BE2C (cell line): ENCODE measurements around the gene SORBS2.
A peak's percentile ranks its signal among the peaks of the same experiment; 100 is the strongest.

Source experiments
- DNase-seq: peaks from one replicate; pipeline ENCODE4 v3.0.0-alpha.2; 2020
- H3K27me3 ChIP-seq: fragments of 250-450 bp; sonication (Bioruptor Pico); 2 replicates; pipeline ENCODE4 v1.5.1; 2020; ENCODE audit warnings: mild to moderate bottlenecking
- H3K36me3 ChIP-seq: fragments of 250-450 bp; sonication (Bioruptor Pico); 2 replicates; pipeline ENCODE4 v1.5.1; 2020; ENCODE audit warnings: mild to moderate bottlenecking
- H3K4me1 ChIP-seq: fragments of 250-450 bp; sonication (Bioruptor Pico); 2 replicates; pipeline ENCODE4 v1.5.1; 2020
- H3K4me3 ChIP-seq: 2 replicates; pipeline ENCODE4 v1.5.1; 2011; ENCODE audit warnings: low read depth, low read length
- H3K9me3 ChIP-seq: fragments of 250-450 bp; sonication (Bioruptor Pico); 2 replicates; pipeline ENCODE4 v1.5.1; 2020
- CTCF ChIP-seq: IDR thresholded peaks from 2 replicates; pipeline ENCODE4 v1.5.1; 2012; ENCODE audit warnings: mild to moderate bottlenecking, low read depth, low read length

SORBS2 gene

GRCh38 chr4:185535612-185536410 is 276.2 kb downstream of the SORBS2 start:
- no peaks in the 10 kb centered on the region for H3K27me3 ChIP-seq
- no peak for DNase-seq
- no peak for TF ChIP-seq CTCF
- no peaks in the 10 kb centered on the region for H3K36me3 ChIP-seq
- no peaks in the 10 kb centered on the region for H3K9me3 ChIP-seq
- peak overlapping the region; percentile 84 for H3K4me3 ChIP-seq
- H3K4me1 ChIP-seq: peaks cover 3% of the 10 kb centered on the region; the same call in 1 of the 2 replicates
